ENCODE data around the gene HSPB6. TPM values are rescaled to one million over a fixed set of nuclear protein-coding genes. Genes with fewer than 3 reads are reported as not detected.

HSPB6 gene
- polyA plus RNA-seq, 1 of the 3 experiments (the other 2 are of a cell fraction), result 0.43 TPM

GRCh38 chr19:35739275-35740107 lies 17.3 kb downstream of the HSPB6 start:
- no peak for DNase-seq
- Histone ChIP-seq H3K4me1 (ENCODE audit: control insufficient read depth in 1 of 2, insufficient read depth in 2 of 2, low read depth in 1 of 2, low read length in 1 of 2) (peaks cover 4 to 18% of the 10 kb centered on the region in 2 experiments; a peak in 2 of 4 replicates), H3K4me3 (ENCODE audit: low read depth in 2 of 2, low read length in 1 of 2) (peak overlapping the region; percentile 63 to 88; a peak in 3 of 4 replicates), H3K27ac (ENCODE audit: low read depth in 2 of 2, low read length in 1 of 2) (peak overlapping the region in 1 of 2 experiments; percentile 76; a peak in 1 of 4 replicates), H3K36me3 (replicated peaks in 1 of 2; ENCODE audit: control insufficient read depth in 1 of 2, insufficient read depth in 2 of 2, low read length in 1 of 2) (peaks cover 6 to 35% of the 10 kb centered on the region in 2 experiments), H4K20me1 (ENCODE audit: insufficient read depth) (no peaks in the 10 kb centered on the region), H3K27me3 (ENCODE audit: insufficient read depth) (no peaks in the 10 kb centered on the region), H3F3A (replicated peaks; ENCODE audit: insufficient read depth) (peaks cover 10% of the 10 kb centered on the region), H3K9me2 (no peaks in the 10 kb centered on the region), H2AFZ (ENCODE audit: low read depth) (no peak overlapping the region), H3K79me2 (ENCODE audit: insufficient read depth) (no peaks in the 10 kb centered on the region; the same call in 1 of the 2 replicates), H3K9ac (peak overlapping the region; percentile 67; the same call in 1 of the 2 replicates), H3K9me3 (no peaks in the 10 kb centered on the region), H3K4me2 (peak overlapping the region; percentile 97)
- ChIA-PET POLR2A (interaction anchor here (1.0 to 2.0 kb wide), 5 partner anchors 9 to 80 kb away, joined by 3 to 10 read pairs (median 5); partner anchors contain the start of gene HSPB6), CTCF (interaction anchor here (0.7 to 1.6 kb wide), 6 partner anchors 12 to 695 kb away, joined by 3 to 7 read pairs (median 3); no protein-coding TSS in a partner anchor)
- TF ChIP-seq NRF1 (IDR thresholded peaks at IDR 0.05; ENCODE audit: low read depth, low read length) (no peak), GATA2 (CRISPR knock-in tag; IDR thresholded peaks at IDR 0.05) (no peak), TEAD4 (IDR thresholded peaks at IDR 0.05; ENCODE audit: borderline replicate concordance, insufficient read depth) (no peak), IRF3 (IDR thresholded peaks at IDR 0.05; ENCODE audit: low read depth, low read length) (no peak), REST (IDR thresholded peaks at IDR 0.05; ENCODE audit: low read depth, low read length) (no peak), CTCF (IDR thresholded peaks at IDR 0.05) (no peak), MXI1 (IDR thresholded peaks at IDR 0.05; ENCODE audit: low read depth, low read length) (no peak), SIN3A (IDR thresholded peaks at IDR 0.05; ENCODE audit: borderline replicate concordance, low read depth, low read length) (no peak), USF2 (IDR thresholded peaks at IDR 0.05; ENCODE audit: borderline replicate concordance, low read depth, low read length) (no peak), POLR2AphosphoS5 (IDR thresholded peaks at IDR 0.05; ENCODE audit: low read depth, low read length) (no peak; the same call in 1 of the 2 replicates), FOXM1 (IDR thresholded peaks at IDR 0.05; ENCODE audit: low read depth) (no peak), USF1 (IDR thresholded peaks at IDR 0.05; ENCODE audit: borderline replicate concordance, low read depth) (no peak), EP300 (IDR thresholded peaks at IDR 0.05; ENCODE audit: borderline replicate concordance in 1 of 2, low read depth in 1 of 2, low read length in 1 of 2) (no peak), JUND (IDR thresholded peaks at IDR 0.05) (no peak), RCOR1 (IDR thresholded peaks at IDR 0.05; ENCODE audit: low read length) (no peak)
- 85% methylated on average over 21 of the region's 29 CpGs for WGBS (ENCODE audit: low lambda C conversion rate)

Data from SK-N-SH (cell line).